ENCODE measurements around the gene CPA4. TPM values are rescaled to one million over a fixed set of nuclear protein-coding genes. Genes with fewer than 3 reads are reported as not detected.

Gene CPA4
- total RNA-seq, 1 donor from 2014 or later, result not detected

DNA sequence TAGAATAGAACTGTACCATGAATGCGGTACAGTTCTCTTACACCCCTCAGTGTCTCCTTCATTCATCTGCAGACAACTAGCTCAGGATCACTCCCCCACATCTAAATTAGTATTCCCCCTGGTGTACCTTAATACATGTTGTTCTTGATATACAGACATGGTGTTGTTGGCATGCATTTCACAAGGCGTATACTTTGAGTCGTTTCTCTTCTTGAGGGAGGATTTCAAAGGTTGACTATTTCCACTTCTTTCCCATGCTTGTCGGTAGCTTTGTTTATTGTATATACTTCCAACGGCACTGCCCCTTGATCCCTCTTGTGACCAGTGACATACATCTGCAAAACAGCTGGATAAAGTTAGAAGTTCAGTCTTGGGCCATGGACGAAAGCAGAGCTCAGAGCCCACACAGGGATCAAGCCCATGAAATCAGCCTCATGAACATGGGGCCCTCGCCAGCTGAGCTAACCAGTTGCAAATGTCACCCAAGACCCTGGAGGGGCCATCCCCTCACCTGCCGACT, 8.6 kb downstream of the CPA4 start:
- no peaks in the 10 kb centered on the region for H3K4me1 ChIP-seq
- H3K9me3 ChIP-seq, result no peaks in the 10 kb centered on the region
- DNase-seq, result no peak
- TF ChIP-seq, protein P1, sequence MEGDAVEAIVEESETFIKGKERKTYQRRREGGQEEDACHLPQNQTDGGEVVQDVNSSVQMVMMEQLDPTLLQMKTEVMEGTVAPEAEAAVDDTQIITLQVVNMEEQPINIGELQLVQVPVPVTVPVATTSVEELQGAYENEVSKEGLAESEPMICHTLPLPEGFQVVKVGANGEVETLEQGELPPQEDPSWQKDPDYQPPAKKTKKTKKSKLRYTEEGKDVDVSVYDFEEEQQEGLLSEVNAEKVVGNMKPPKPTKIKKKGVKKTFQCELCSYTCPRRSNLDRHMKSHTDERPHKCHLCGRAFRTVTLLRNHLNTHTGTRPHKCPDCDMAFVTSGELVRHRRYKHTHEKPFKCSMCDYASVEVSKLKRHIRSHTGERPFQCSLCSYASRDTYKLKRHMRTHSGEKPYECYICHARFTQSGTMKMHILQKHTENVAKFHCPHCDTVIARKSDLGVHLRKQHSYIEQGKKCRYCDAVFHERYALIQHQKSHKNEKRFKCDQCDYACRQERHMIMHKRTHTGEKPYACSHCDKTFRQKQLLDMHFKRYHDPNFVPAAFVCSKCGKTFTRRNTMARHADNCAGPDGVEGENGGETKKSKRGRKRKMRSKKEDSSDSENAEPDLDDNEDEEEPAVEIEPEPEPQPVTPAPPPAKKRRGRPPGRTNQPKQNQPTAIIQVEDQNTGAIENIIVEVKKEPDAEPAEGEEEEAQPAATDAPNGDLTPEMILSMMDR (IDR thresholded peaks at IDR 0.05), result no peak
- H3K27ac ChIP-seq, result no peak overlapping the region
- no peaks in the 10 kb centered on the region for H3K36me3 ChIP-seq
- no peak for ATAC-seq
- H3K4me3 ChIP-seq, result no peak overlapping the region
- intact Hi-C loops (cut with DNase I), result no loop called here
- no peaks in the 10 kb centered on the region for H3K27me3 ChIP-seq

- no peaks in the 10 kb centered on the region for H3K9me3 ChIP-seq
- H3K36me3 ChIP-seq, result no peaks in the 10 kb centered on the region
- TF ChIP-seq, protein P1 (IDR thresholded peaks at IDR 0.05), result no peak
- intact Hi-C loops (cut with DNase I), result no loop called here
- H3K27ac ChIP-seq, result no peak overlapping the region
- no peak for ATAC-seq
- H3K4me1 ChIP-seq, result no peaks in the 10 kb centered on the region
- no peaks in the 10 kb centered on the region for H3K27me3 ChIP-seq
- no peak for DNase-seq
- no peak overlapping the region for H3K4me3 ChIP-seq
Observed at GRCh38 chr7:130302649-130303048, 9.7 kb downstream of the CPA4 start.

GRCh38 chr7:130303127-130303526, 10.2 kb downstream of the CPA4 start:
- no peaks in the 10 kb centered on the region for H3K36me3 ChIP-seq
- no peak overlapping the region for H3K27ac ChIP-seq
- TF ChIP-seq, protein P1 (IDR thresholded peaks at IDR 0.05), result no peak
- H3K9me3 ChIP-seq, result no peaks in the 10 kb centered on the region
- H3K27me3 ChIP-seq, result no peaks in the 10 kb centered on the region
- H3K4me3 ChIP-seq, result no peak overlapping the region
- no peak for ATAC-seq
- intact Hi-C loops (cut with DNase I), result no loop called here
- no peak for DNase-seq
- H3K4me1 ChIP-seq, result no peaks in the 10 kb centered on the region

DNA sequence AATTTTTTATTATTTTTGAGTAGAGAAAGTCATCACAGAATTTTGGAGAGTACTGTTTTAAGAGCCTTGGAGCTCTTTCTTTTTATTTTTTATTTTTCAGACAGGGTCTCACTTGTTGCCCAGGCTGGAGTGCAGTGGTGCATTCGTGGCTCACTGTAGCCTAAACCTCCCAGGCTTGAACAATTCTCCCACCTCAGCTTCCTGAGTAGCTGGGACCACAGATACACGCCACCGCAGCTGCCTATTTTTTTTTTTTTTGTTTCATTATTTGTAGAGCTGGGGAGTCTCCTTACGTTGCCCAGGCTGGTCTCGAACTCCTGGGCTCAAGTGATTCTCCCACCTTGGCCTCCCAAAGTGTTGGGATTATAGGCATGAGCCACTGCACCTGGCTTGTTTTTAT, 10.6 kb downstream of the CPA4 start:
- Histone ChIP-seq H3K36me3 (no peaks in the 10 kb centered on the region), H3K4me3 (no peak overlapping the region), H3K27me3 (no peaks in the 10 kb centered on the region), H3K9me3 (no peaks in the 10 kb centered on the region), H3K27ac (no peak overlapping the region), H3K4me1 (no peaks in the 10 kb centered on the region)
- ATAC-seq, result no peak
- no peak for DNase-seq
- TF ChIP-seq, protein P1 (IDR thresholded peaks at IDR 0.05), result no peak
- intact Hi-C loops (cut with DNase I), result no loop called here

DNA sequence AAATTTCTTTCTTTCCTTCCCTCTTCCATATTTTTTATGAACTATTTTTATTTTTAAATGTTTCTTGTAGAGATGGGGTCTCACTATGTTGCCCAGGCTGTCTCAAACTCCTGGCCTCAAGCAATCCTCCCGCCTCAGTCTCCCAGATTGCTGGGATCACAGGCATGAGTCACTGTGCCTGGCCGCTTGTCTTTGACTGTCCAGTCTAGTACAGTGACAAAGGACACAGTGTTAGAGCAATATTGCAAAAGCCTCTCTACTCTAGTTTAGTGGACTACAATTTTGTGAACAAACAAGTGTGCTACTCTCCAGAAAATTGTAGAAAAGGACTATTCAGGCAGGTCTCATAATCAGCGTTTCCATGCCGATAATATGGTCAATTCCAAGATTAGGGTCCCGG, 11.0 kb downstream of the CPA4 start:
- Histone ChIP-seq H3K27ac (no peak overlapping the region), H3K27me3 (no peaks in the 10 kb centered on the region), H3K4me3 (no peak overlapping the region), H3K4me1 (no peaks in the 10 kb centered on the region), H3K36me3 (no peaks in the 10 kb centered on the region), H3K9me3 (no peaks in the 10 kb centered on the region)
- intact Hi-C loops (cut with DNase I), result no loop called here
- ATAC-seq, result no peak
- TF ChIP-seq, protein P1 (IDR thresholded peaks at IDR 0.05), result no peak
- DNase-seq, result no peak

GRCh38 chr7:130304878-130305277, 11.9 kb downstream of the CPA4 start:
- Histone ChIP-seq H3K36me3 (no peaks in the 10 kb centered on the region), H3K27me3 (no peaks in the 10 kb centered on the region), H3K4me3 (no peak overlapping the region), H3K27ac (no peak overlapping the region), H3K9me3 (no peaks in the 10 kb centered on the region), H3K4me1 (no peaks in the 10 kb centered on the region)
- intact Hi-C loops (cut with DNase I), result no loop called here
- ATAC-seq (no peak), DNase-seq (no peak)
- TF ChIP-seq, protein P1 (IDR thresholded peaks at IDR 0.05), result no peak
